GM12801 (cell line): Measurements from ENCODE around the gene OR5C1.

Experiments
- CTCF ChIP-seq: IDR thresholded peaks from one replicate; pipeline ENCODE4 v1.5.1; 2011; ENCODE audit warnings: control low read depth; ENCODE audit not compliant: insufficient read length; ENCODE audit errors: extremely low read depth

Gene OR5C1

DNA sequence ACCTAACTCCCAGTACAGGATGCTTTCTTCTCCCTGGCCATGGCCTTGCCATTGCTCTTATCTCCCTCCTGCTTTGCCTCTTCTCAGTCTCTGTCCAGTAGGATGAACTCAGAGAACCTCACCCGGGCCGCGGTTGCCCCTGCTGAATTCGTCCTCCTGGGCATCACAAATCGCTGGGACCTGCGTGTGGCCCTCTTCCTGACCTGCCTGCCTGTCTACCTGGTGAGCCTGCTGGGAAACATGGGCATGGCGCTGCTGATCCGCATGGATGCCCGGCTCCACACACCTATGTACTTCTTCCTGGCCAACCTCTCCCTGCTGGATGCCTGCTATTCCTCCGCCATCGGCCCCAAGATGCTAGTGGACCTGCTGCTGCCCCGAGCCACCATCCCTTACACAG, at the start of gene OR5C1:
Gene OR5C1, plus strand, starts transcription at position 103 of the 400 bp plus-strand sequence. Its CDS starts 0 bp downstream, at position 103.
- no peak for TF ChIP-seq CTCF

DNA sequence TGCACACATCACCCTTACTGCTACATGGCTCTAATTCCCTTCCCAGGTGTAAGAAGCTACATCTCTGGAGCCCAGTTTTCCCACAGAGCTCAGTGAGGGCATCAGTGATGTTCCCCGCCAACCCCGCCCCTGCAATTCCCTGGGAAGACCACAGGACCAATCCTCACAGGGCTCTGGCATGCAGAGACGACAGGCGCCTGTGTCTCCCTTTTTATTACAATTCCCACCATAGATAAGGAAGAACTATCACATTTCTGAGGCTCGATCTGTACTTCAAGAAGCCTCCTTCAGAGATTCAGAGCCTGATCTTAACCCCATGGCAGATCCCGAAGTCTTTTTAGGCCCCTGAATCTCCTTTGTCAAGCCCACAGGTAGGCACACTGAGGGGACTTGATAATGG, 46.7 kb upstream of the OR5C1 start, which contains the start of gene OR1L6:
Gene OR1L6, plus strand, starts transcription at position 301 of the 400 bp plus-strand sequence. CDS start 7,545 bp downstream, outside the sequence.
- no peak for TF ChIP-seq CTCF

DNA sequence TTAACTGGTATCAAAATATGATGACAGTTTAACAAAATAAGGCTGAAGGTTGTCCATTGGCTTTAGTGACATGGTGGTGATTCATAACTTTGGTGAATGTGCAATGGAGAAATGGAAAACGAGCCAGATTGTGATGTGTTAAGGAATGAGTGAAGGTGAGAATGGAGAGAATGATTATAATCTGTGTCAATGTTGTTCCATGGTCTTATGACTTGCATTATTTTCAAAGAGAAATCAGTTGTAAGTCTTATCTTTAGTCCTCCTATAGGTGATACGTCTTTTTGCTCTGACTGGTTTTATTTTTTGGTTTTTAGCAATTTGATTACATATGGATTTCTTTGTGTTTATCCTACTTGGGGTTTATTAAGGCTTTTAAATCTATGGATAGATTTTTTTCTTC, 33.9 kb upstream of the OR5C1 start:
- TF ChIP-seq CTCF, result no peak

DNA sequence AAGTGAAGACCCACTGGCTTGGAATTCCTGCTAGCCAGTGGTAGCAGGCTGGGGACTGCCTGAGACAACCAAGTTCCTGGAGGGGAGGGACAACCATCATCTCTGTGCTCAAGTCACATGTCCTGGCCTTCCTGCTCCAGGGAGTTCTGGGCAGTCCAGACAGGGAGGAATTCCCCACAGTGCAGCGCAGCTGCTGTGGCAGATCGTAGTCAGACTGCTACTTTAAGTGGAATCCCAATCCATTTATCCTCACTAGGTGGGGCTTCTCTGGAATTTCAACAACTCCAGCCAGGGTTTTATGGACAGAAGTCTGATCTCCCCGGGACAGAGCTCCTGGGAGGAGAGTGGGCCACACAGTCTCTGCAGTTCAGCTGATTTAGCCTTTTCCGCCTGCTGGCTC, 20.9 kb upstream of the OR5C1 start:
- no peak for TF ChIP-seq CTCF

GRCh38 chr9:122777052-122777451, 11.7 kb upstream of the OR5C1 start:
- no peak for TF ChIP-seq CTCF

GRCh38 chr9:122777935-122778627, 10.7 kb upstream of the OR5C1 start:
- TF ChIP-seq CTCF, result no peak

DNA sequence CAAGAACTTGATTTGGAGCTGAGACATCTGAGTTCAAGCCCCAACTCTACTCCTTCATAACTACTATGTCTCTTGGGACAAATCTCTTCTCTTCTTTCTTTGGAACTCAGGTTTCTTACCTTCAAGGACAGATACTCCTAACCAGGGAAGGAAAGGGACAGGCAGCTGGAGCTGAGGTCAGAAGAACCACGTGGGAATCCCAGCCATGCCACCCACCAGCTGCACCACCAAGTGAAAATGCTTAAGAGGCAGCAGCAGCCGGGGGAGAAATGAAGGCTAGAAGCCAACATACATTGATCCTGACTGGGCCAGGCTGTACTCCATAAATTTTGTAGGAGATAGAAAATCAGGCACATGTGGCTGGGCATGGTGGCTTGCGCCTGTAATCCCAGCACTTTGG, 9.6 kb upstream of the OR5C1 start:
- no peak for TF ChIP-seq CTCF
